Adrenal gland (tissue), 5 donors: ENCODE data around the gene CSNK2A2.

Source experiments
- POLR2A ChIP-seq, 2 donors: fragments of 450-650 bp; IDR thresholded peaks; one replicate each; pipeline ENCODE4 v1.6.1; 2017; ENCODE audit warnings: antibody characterized with exemption in 2 of 2, mild to moderate bottlenecking in 2 of 2, moderate library complexity in 1 of 2
- TF ChIP-seq, protein P1 (sequence below), 6 experiments: fragments of 450-650 bp in 4 of 6; fragments of 200-600 bp in 2 of 6; sonication (generic) in 1 of 6; IDR thresholded peaks; 1 replicate in 5 of 6; 2 replicates in 1 of 6; pipeline versions ENCODE4 v1.5.1 to v1.8.0; 2016 to 2021; ENCODE audit warnings: antibody characterized with exemption in 6 of 6, mild to moderate bottlenecking in 2 of 6, moderate library complexity in 1 of 6
- donor health status: DM: no; HTN: no; CAD: no.

DNA sequence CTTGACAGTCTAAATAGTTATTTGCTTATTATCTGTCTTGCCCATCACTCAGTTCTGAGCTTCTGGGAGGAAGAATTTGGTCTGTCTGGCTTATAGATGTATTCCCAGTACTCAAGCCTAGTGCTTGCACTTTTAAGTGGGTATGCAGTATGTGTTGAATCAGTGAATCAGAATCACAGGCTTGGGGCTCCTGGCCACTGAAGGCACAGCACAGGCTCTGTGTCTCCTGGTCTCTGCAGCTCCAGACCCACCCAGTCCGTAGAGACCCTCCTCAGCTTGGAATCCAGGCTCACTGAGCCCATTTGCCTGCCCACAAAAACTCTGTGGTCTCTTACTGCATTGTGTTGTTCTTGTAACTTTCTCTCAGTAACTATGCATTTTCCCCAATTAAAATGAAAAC lies 49.4 kb downstream of the CSNK2A2 start:
- TF ChIP-seq, protein P1, sequence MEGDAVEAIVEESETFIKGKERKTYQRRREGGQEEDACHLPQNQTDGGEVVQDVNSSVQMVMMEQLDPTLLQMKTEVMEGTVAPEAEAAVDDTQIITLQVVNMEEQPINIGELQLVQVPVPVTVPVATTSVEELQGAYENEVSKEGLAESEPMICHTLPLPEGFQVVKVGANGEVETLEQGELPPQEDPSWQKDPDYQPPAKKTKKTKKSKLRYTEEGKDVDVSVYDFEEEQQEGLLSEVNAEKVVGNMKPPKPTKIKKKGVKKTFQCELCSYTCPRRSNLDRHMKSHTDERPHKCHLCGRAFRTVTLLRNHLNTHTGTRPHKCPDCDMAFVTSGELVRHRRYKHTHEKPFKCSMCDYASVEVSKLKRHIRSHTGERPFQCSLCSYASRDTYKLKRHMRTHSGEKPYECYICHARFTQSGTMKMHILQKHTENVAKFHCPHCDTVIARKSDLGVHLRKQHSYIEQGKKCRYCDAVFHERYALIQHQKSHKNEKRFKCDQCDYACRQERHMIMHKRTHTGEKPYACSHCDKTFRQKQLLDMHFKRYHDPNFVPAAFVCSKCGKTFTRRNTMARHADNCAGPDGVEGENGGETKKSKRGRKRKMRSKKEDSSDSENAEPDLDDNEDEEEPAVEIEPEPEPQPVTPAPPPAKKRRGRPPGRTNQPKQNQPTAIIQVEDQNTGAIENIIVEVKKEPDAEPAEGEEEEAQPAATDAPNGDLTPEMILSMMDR (IDR thresholded peaks at IDR 0.05): no peak
- TF ChIP-seq POLR2A (IDR thresholded peaks at IDR 0.05): no peak
